ENCODE measurements around the gene CFHR1.
"Not testable (repeated sequence)": the region's sequence is repeated elsewhere in the genome, so short reads cannot be mapped to it uniquely, and the experiment has no call there.

The CFHR1 gene

DNA sequence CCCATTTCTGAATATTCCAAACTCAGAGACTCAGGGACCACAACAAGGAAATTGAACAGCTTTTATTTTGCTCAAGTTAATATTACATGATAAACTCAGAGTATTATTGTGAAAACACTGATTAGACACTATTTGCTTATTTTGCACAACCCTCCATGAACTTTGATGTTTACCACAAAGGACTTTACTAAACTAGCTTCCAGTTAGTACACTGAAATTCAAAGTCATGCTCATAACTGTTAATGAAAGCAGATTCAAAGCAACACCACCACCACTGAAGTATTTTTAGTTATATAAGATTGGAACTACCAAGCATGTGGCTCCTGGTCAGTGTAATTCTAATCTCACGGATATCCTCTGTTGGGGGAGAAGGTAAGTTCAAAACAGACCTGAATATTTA, at the start of gene CFHR1:
Gene CFHR1, plus strand, starts transcription at position 201 of the 400 bp plus-strand sequence. Its CDS starts 114 bp downstream, at position 315.
- ATAC-seq, result not testable (repeated sequence)

DNA sequence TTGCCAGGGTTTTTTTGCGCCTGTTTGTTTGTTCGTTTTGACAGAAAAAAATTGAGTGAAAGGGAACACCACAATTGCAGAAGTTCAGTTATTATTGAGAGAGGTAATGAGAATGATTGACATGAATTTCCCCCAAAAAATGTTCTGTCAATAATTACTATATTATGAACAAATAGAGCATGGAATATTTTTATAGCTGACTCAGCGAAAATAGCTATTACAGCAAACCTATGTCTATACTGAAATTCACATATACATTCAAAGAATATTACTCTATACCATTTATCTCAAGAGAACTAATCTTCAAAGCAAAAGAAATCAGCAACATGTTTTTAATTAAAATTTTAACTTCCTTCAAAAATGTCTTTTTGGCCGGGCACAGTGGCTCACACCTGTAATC, 49.7 kb upstream of the CFHR1 start:
- ATAC-seq, result not testable (repeated sequence)

DNA sequence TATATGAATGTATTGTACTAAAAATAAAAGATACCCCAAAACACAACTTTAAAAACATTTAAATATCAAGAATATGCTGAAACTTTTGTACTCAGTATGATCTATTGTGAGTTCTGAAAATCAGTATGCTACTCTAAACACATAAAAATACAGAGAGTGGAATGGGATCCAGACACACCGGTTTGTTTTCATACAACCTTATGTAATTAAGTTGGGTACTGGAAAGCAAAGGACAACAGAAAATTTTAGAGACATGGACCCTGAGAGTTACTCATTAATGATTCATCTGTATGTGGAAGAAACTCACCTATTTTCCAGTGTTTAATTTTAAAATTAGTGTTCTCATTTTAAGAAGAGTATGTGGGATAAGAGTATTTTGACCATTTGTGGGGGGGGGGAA, 45.8 kb upstream of the CFHR1 start:
- ATAC-seq, result no peak

DNA sequence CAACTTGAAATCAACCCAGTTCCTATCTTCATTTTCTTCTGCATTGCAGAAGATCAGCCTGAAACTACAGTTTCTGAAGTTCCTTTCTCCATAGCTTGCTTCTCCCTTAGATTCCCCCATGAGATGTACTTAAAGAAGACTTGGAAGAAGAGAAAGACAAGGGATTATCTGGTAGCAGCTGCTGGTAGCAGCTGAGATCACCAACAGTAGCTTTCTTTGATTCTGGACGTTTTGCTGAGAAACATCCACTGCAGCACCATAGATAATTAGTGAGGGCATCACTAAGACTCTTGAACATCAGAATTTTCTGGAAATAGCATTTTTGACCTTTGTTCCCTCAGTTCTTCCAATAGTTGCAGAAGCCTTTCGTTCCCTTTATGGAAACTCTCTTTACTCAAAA, 45.4 kb upstream of the CFHR1 start:
- no peak for ATAC-seq

- ATAC-seq, result no peak
Measured at GRCh38 chr1:196774603-196775002, 44.9 kb upstream of the CFHR1 start, which contains the start of gene CFHR3. Gene CFHR3, plus strand, starts transcription at chr1:196774840. Its CDS starts 47 bp downstream, at chr1:196774887.

DNA sequence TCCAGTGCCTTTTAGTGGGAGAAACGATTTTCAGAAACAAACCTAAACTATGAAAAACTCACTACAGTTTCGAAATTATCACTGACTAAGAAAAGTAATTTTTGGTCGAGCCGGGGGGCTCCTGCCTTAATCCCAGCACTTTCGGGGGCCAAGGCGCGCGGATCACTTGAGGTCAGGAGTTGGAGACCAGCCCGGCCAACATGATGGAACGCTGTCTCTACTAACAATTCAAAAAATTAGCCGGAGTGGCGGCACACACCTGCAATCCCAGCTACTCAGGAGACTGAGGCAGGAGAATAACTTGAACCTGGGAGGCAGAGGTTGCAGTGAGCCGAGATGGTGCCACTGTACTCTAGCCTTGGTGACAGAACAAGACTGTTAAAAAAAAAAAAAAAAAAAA, 41.9 kb upstream of the CFHR1 start:
- no peak for ATAC-seq

DNA sequence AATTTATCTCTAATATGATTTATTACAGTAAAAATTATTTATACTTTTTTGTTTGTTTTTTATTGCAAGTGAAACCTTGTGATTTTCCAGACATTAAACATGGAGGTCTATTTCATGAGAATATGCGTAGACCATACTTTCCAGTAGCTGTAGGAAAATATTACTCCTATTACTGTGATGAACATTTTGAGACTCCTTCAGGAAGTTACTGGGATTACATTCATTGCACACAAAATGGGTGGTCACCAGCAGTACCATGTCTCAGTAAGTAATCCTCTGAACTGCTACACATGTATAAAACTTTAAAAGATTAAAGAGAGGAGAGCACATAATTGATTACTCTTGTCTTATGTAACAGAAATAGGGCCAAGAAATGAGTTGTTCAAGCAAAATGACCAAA, 40.4 kb upstream of the CFHR1 start:
- ATAC-seq, result no peak

DNA sequence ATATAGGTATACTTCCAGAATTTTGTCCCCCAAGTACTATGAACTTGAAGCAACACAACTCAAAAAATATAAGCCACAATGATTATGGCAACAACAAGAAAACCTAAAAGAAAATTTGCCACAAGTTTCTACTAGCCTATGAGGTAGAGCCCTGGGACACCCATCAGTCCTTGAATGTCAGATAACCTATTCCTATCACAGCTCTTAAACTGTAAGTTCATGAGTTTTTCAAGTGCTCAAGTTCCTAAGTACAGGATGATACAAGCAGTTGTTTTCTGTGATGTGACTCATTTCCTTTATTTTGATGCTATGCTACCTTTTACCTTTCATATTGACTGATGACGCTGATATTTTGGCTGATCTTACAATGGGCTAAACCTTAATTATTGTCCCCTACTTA, 28.3 kb upstream of the CFHR1 start:
- ATAC-seq, result not testable (repeated sequence)

DNA sequence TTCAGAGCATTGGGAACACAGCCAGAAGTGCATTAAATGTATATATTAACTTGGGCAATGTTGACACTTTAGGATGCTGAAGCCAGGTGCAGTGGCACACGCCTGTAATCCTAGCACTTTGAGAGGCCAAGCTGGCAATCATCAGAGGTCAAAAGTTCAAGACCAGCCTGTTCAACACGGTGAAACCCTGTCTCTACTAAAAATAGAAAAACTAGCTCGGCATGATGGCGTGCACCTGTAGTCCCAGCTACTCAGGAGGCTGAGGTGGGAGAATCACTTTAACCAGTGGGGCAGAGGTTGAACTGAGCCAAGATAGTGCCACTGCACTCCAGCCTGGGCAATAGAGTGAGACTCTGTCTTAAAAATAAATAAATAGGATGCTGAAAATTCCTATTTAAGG, 25.4 kb upstream of the CFHR1 start:
- ATAC-seq, result not testable (repeated sequence)

GRCh38 chr1:196797891-196798290, 21.6 kb upstream of the CFHR1 start:
- no peak for ATAC-seq

GRCh38 chr1:196801920-196802319, 17.6 kb upstream of the CFHR1 start:
- ATAC-seq, result not testable (repeated sequence)

DNA sequence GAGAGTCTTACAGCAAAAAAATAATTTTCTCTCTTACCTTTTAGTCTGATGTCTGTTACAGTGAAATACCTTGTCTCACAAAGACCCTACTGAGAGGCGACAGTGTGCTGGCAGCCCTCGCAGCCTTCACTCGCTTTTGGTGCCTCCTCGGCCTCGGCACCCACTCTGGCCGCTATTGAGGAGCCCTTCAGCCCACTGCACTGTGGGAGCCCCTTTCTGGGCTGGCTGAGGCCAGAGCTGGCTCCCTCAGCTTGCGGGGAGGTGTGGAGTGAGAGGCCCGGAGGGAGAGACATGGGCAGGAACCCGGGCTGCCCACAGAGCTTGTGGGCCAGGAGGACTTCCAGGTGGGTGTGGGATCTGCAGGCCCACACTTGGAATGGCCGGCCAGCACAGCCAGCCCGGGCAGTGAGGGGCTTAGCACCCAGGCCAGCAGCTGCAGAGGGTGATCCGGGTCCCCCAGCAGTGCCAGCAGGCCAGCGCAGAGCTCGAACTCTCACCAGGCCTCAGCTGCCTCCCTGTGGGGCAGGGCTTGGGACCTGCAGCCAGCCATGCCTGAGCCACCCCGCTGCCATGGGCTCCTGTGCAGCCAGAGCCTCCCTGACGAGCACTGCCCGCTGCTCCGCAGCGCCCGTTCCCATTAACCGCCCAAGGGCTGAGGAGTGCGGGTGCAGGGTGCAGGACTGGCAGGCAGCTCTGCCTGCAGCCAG, 10.8 kb upstream of the CFHR1 start:
- ATAC-seq, result no peak

DNA sequence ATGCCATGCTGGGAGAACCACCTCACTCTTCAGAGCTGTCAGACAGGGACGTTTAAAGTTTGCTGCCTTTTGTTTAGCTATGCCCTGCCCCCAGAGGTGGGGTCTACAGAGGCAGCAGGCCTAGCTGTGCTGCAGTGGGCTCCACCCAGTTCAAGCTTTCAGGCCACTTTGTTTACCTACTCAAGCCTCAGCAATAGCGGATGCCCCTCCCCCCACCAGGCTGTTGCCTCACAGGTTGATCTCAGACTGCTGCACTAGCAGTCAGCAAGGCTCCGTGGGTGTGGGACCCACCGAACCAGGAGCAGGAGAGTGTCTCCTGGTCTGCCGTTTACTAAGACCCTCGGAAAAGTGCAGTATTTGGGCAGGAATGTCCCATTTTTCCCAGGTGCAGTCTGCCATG, 2.1 kb upstream of the CFHR1 start:
- ATAC-seq, result not testable (repeated sequence)

DNA sequence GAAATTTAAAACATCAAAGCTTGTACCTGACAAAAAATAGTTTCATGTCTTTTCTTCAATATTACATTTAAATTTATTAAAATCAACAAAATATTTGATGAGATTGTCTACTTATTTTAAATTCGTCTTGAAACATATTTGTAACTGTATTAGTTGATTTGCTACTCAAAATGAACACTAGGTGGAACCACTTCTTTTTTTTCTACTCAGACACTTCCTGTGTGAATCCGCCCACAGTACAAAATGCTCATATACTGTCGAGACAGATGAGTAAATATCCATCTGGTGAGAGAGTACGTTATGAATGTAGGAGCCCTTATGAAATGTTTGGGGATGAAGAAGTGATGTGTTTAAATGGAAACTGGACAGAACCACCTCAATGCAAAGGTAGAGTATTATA, 8.3 kb downstream of the CFHR1 start:
- ATAC-seq, result peak; percentile 38 to 76

DNA sequence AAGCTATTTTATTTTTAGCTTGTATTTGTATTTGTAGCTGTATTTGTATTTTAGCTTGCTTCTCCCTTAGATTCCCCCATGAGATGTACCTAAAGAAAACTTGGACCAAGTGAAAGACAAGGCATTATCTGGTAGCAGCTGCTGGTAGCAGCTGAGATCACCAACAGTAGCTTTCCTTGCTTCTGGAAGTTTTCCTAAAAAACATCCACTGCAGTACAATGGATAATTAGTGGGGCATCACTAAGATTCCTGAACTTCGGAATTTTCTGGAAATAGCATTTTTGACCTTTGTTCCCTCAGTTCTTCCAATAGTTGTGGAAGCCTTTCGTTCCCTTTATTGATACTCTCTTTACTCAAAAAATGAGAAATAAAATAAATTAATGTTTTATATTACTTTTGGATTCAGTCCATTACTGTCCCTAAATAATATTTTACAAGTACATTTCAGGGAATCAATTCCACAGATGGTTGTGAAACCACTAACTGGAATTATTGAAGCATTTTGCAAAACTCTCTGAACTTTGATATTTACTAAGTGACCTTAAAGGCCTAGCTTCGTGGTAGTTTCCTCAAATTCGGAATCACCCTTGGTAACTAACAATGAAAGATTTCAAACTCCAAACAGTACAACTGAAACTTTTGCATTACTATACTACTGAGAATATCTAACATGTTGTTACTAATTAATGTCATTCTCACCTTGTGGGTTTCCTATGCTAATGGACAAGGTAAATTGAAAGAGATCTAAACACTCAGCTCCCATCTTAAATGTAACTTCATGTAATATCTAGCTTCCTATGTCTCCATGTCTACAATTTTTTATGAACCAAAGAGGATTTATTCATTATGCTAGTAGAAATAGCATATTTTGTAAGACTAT, 30.3 kb downstream of the CFHR1 start:
- ATAC-seq, result not testable (repeated sequence)

DNA sequence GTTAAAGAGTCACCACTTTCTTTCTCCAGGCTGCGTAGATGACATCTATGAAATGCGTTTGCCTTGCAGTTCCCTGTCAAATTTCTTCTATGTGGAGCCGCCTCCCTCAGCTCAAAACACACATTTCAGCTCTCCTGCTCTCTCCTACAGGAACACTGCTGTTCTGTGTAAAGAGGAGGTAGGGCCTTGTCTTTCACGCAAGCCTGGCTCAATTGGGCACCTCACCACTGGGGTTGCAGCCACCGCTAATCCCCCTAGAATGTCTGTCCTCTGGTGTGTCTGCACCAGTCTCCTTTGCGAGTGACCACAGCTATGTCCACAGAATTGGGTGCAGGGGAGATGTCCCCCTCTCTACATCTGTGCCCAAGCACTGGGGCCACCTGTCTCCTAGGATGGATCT, 36.5 kb downstream of the CFHR1 start:
- peak in 1 of 2 donors; percentile 17 for ATAC-seq

DNA sequence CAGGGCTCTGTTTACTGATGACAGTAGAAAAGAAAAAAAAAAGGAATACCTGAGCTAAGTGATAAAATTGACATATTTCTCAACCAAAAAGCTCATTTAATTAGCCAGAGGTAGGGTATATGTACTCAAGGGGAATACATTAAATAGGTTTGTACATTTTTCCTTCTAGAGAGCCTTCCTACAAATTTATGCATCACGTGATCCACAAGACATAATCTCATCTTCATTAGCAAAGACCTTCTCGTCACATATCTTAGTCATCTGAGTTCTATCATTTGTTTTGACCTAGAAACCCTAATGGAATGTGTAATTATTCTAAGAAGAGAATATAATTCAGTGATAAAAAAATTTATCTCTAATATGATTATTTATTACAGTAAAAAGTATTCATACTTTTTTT, 37.7 kb downstream of the CFHR1 start:
- no peak for ATAC-seq

- no peak for ATAC-seq
Measured at GRCh38 chr1:196858811-196859210, 39.3 kb downstream of the CFHR1 start.

DNA sequence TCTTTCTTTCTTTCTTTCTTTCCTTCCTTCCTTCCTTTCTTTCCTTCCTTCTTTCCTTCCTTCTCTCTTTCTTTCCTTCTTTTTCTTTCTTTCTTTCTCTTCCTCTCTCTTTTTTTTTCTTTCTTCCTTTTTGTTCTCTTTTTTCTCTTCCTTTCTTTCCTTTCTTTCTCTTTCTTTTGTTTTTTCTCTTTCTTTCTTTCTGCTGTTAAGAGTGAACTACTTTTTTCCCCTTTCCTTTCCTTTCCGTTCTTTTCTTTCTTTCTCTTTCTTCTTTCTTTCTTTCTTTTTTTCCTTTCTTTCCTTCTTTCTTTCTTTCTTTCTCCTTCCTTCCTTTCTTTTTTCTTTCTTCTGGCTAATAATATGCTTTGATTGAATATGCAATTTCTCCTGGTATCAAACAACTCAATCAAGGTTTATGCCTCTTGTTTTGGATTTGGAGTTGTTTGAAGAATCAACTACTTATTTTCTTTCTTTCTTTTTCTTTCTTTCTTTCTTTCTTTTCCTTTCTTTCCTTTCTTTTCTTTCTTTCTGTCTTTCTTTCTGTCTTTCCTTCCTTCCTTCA, 40.9 kb downstream of the CFHR1 start:
- no peak for ATAC-seq

- no peak for ATAC-seq
Measured at GRCh38 chr1:196861429-196861828, 41.9 kb downstream of the CFHR1 start.

GRCh38 chr1:196866974-196867373, 47.4 kb downstream of the CFHR1 start:
- no peak for ATAC-seq

DNA sequence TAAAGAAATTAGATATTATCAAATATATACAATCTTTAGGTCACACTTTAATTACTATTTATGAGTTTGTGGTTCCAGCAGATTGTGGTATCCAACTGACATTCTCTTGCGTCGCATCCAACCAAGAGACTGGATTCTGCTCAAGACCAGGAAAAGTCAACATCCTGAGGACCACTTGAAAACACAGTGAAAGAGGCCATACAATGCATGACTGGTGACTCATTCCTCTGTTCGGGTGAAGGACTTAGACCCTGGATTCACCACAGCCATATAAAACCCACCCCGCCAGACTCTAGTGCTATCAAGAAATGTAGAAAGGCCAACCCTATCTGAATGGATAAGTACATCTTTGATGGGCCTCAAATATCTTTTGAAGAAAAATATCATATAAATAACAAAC, 53.9 kb downstream of the CFHR1 start:
- ATAC-seq, result no peak

DNA sequence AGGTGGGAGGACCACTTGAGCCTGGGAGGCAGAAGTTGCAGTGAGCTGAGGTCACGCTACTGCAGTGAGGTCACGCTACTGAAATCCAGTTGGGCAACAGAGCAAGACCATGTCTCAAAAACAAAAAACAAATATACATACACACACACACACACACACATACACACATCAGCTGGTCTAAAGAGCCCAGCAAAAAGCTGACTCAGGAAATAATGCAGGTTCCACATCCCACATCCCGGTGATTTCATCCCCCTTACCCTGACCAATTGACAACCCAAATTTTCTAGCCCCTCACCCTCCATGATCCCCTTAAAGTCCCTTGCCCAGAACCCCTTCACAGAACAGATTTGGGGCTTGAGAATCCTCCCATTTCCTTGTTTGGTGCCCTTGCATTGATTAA, 56.4 kb downstream of the CFHR1 start:
- no peak for ATAC-seq

DNA sequence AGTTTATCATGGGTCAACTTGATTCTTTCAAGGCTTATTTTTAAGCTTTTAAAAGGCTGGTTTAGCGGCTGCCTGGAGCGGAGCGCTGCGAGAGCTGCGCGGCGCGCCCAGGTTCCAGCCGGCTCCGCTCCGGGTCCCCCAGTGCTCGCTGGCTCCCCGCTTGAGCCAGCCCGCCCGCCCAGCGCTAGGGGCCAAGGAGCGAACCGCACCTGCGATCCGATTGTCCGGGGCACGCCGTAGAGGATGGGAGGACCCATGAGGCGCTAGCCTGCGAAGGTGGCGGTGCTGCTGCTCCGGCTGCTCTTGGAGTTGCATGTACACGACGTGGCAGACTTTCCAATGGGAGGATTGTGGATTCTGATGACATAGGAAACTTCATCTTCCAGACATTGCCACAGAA, 58.4 kb downstream of the CFHR1 start:
- no peak for ATAC-seq

Measured in activated CD4-positive, CD25-positive, alpha-beta regulatory T cell treated with anti-CD3 and anti-CD28 coated beads, Interleukin-2, amount 50 U/mL, for 24 hours (primary cell).